T-helper 17 cell (primary cell): Measurements from ENCODE around the gene HSPB9. TPM values are rescaled to one million over a fixed set of nuclear protein-coding genes. Genes with fewer than 3 reads are reported as not detected.

ENCODE experiments used
- ATAC-seq: fragments of 150-1000 bp; cut with Tn5 transposase; 2 replicates; pipeline ENCODE4 v1.10.0; 2021; ENCODE audit warnings: mild to moderate bottlenecking, moderate library complexity
- DNase-seq, 3 donors: peaks; one replicate each; pipeline versions ENCODE4 v3.0.0 to v3.0.0-alpha.2; 2020 to 2021
- H3K9me3 ChIP-seq: one replicate; pipeline ENCODE4 v1.7.0; 2013; ENCODE audit warnings: low read length, mild to moderate bottlenecking; ENCODE audit not compliant: control insufficient read depth, poor library complexity, severe bottlenecking
- H3K27ac Mint-ChIP-seq: one replicate; pipeline ENCODE4 v1.8.0; 2022; ENCODE audit warnings: mild to moderate bottlenecking, moderate library complexity, mixed read lengths
- H3K27me3 Mint-ChIP-seq: one replicate; pipeline ENCODE4 v1.8.0; 2022; ENCODE audit warnings: mixed read lengths
- H3K36me3 Mint-ChIP-seq: one replicate; pipeline ENCODE4 v1.8.0; 2022; ENCODE audit warnings: low read depth, mixed read lengths
- H3K4me1 Mint-ChIP-seq: one replicate; pipeline ENCODE4 v1.8.0; 2022; ENCODE audit warnings: mild to moderate bottlenecking, mixed read lengths
- H3K4me3 Mint-ChIP-seq: one replicate; pipeline ENCODE4 v1.8.0; 2022; ENCODE audit warnings: mild to moderate bottlenecking, moderate library complexity, mixed read lengths
- total RNA-seq, 4 donors: library from RNA in 2 of 4; stranded (reverse) in 2 of 4; gene quantifications; one replicate each; pipeline ENCODE4 v1.2.3 and lab custom pipeline; 2022 to 2026

The HSPB9 gene
- total RNA-seq, 2 donors from 2014 or later, result not detected

DNA sequence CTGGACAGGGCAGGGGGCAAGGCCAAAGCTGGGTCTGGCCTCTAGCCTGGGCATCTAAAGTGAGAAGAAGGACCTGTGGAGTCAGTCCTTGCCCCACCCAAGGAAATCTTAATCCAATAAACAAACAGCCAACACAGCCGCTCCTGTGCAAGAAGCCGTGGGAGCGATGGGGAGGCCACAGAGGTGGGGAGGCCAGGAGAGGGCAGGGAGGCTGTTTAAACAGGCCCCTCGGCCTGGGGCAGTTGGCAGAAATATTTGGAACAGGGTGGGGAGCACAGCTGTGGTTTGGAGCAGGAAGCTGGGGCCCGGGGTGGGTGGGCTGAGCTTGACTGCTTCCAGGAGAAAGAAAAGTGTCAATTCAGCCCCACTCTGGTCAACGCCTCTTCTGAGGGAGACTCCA is 29.7 kb upstream of the HSPB9 start:
- ATAC-seq, result no peak
- peaks cover 9% of the 10 kb centered on the region for H3K4me1 Mint-ChIP-seq
- H3K4me3 Mint-ChIP-seq, result no peak overlapping the region
- H3K9me3 ChIP-seq, result no peaks in the 10 kb centered on the region
- H3K27ac Mint-ChIP-seq, result no peak overlapping the region
- DNase-seq, result no peak
- peaks cover 2% of the 10 kb centered on the region for H3K36me3 Mint-ChIP-seq
- peaks cover 23% of the 10 kb centered on the region for H3K27me3 Mint-ChIP-seq

DNA sequence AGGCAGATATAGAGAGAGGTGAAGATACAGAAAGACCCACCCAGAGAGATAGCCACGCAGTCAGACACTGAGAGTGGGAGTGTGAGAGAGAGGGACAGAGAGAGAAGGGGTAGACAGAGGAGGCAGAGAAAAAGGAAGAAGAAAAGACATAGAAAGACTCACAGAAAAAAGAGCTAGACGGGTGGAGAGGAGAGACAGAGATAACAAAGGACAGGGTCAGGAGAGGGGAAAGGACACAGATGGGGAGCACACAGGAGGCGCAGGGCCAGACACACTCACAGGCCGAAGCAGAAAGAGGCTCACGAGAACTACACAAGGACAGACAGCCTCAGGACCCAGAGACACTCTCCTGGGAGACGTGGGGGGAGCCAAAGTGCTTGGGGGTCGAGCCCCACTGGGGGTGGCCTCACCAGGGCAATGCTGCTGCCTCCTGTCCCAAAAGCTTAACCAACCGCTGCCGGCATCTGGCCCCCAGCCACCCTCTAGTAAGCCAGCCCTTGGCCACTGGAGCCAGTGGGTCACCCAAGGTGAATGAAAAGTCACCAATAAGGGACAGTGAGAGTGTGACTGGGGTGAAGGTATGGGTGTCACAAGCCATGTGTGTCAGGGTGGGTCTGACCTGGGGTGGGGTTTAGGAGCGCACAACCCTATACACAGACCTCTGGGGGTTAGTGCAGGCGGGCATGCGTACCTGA is 28.1 kb upstream of the HSPB9 start:
- Mint-ChIP-seq H3K27me3 (peaks cover 20% of the 10 kb centered on the region), H3K4me3 (no peak overlapping the region), H3K27ac (no peak overlapping the region), H3K36me3 (peaks cover 2% of the 10 kb centered on the region), H3K4me1 (peaks cover 11% of the 10 kb centered on the region)
- DNase-seq (no peak), ATAC-seq (no peak)
- H3K9me3 ChIP-seq, result no peaks in the 10 kb centered on the region

DNA sequence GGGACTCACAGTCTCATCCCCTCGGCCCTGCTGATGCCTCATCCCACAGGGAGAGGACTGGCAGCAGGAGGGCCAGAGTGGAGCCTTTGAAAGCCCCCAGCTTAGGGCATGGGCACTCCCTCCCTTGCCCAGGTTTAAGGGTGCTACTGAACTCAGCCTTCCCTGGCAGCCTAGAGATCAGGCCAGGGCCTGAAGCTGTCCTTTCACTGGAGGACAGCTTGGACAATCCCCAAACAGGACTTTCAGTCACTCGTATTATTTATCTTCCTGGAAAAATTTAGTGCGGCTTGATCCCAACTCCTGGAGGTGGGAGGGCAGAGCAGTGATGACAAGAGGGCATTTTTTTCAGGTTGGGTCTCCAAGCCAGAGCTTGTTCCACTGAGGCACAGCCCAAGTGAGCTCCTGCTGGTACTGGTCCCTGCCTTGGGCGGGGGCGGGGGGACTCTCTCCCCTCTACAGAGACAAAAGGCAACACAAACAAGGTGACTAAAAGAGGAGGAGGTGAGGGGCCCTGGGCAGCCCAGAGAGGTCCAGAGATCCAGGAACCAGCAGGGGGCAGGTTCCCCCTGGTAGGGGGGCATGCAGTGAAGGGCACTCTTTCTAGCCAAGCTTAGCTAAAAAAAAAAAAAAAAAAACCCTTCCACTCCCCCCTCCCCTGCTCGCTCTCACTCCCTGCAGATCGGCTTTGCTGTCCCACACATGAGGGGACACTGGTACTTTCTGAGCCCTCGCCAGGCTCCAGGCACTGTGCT is 26.1 kb upstream of the HSPB9 start:
- peaks cover 11% of the 10 kb centered on the region for H3K4me1 Mint-ChIP-seq
- H3K27ac Mint-ChIP-seq, result no peak overlapping the region
- no peak overlapping the region for H3K4me3 Mint-ChIP-seq
- H3K36me3 Mint-ChIP-seq, result peaks cover 2% of the 10 kb centered on the region
- ATAC-seq (no peak), DNase-seq (no peak)
- H3K9me3 ChIP-seq, result no peaks in the 10 kb centered on the region
- H3K27me3 Mint-ChIP-seq, result peaks cover 15% of the 10 kb centered on the region

DNA sequence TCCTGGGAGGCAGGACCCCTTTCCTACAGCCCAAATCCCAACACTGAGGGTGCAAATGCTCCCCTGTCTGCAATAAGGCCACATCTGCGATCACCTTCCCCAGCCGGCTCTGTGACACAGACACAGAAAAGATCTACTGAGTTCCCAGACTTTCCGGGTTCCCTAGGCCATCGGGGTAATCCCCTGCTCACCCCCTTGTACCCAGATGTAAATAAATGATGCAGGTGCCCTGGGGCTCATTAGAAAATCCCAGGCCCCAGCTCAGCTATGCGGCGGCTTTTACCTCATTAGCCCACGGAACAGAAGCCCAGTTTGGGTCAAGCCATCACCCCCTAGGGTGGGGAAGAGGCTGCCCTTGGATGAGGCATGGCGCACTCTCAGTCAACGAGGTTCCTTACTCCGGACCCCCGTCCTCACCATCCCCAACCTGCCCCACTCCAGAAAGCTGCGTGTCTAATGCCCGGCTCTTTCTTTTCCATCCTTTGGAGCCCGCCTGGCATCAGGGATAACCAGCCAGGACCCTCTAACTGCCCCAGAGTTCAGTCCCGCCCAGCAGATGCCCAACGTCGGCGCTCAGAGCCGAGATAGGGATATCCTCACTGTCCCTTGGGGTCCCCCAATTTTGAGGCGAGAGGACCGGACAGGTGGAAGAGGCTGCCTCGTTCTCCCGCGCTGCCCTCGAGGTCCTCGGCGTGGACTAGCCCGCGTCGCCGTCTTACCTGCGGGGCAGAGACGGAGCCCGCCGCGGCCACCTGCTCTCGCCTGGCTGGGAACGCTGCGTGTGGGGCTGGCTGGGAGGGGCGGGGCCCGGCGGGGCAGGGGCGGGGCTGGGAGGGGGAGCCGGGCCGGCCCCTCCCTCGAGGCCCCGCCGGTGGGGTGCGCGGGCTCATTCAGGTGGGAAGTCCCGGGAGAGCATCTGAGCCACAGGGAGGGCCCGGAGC is 24.6 kb upstream of the HSPB9 start, which contains the start of gene ZNF385C:
ZNF385C (minus strand) TSS at position 783 of the 941 bp plus-strand sequence. CDS start 35,417 bp downstream, outside the sequence.
- no peak within 1 kb of the TSS for H3K27ac Mint-ChIP-seq
- no peaks in the 10 kb centered on the region for H3K9me3 ChIP-seq

DNA sequence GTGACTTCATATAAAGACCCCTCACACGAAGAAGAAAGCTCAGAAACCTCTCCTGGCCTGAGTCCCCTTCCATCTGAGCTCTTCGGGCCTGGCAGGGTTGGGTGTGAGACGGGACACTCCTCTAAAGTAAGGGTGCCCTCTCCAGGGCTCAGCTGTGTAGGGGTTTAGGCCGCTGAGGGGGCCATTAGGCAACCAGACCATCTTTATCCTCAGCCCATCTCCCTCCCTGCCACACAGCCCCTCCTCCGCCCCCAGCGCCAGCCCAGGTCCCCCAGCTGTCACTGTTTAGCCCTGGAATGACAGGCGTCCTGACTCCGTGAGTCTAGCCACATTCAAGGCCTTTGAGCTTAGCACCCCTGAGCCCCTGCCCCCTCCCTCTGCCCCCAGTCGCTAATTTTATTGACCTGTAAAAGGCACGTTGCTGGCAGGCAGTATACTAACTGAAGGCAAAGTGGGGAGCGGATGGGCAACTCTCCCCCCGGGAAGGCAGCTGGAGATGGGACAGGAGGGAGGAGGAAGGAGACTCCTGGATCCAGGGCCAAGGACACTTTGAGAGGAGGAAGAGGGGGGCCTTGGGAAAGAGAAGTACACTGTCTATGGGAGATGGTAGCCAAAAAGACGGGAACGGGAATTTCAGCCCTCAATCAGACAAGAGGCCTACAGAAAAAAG is 23.7 kb upstream of the HSPB9 start:
- no peak overlapping the region for H3K4me3 Mint-ChIP-seq
- H3K27ac Mint-ChIP-seq, result no peak overlapping the region

More for the DNA sequence above, 24.6 kb upstream of the HSPB9 start, which contains the start of gene ZNF385C:
- peaks cover 15% of the 10 kb centered on the region for H3K27me3 Mint-ChIP-seq
- DNase-seq (peak in 2 of 3 donors; percentile 52 to 57), ATAC-seq (peak; percentile 81)
- peak within 1 kb of the TSS; percentile 71 for H3K4me3 Mint-ChIP-seq
- H3K4me1 Mint-ChIP-seq, result peaks cover 11% of the 10 kb centered on the region
- peaks cover 2% of the 10 kb centered on the region for H3K36me3 Mint-ChIP-seq

DNA sequence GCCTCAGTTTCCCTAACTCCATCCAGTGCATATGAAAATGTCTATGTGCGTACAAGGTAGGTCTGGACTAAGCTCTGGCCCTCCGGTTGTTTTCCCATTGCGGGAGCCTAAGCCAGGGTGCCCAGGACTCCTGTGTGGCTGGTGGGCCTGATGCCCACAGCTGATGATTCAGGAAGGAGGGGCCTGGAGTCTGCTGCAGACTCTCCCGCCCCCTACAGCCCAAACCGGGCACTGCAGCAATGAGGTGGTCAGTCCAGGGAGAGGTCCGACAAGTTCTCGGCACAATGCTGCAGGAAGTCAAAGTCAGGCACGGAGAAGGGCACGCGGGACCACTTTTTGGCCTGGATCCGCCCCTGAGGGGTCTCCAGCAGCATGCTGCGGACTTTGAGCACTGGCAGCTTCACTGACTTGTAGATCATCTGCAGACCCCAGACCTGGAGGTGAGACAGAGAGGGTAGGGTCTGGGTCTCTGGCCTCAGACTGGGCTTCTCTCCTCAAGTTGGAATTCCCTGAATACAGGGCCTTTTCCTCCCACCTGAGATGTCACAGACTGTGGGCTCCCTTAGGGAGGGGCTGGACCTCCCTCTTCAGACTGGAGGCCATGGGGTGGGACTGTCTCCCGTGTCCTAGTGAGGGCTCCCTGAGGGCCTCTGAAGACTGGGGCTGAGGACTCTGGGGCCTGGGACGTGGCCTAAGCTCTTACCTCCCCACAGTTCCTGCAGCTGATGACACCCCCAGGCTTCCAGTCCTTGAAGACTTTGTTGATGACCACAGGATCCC is 20.9 kb upstream of the HSPB9 start:
- H3K4me3 Mint-ChIP-seq, result no peak overlapping the region

More for the DNA sequence above, 23.7 kb upstream of the HSPB9 start:
- Mint-ChIP-seq H3K4me1 (peaks cover 11% of the 10 kb centered on the region), H3K36me3 (peaks cover 2% of the 10 kb centered on the region), H3K27me3 (peaks cover 13% of the 10 kb centered on the region)
- no peaks in the 10 kb centered on the region for H3K9me3 ChIP-seq
- DNase-seq (no peak), ATAC-seq (peak; percentile 21)

DNA sequence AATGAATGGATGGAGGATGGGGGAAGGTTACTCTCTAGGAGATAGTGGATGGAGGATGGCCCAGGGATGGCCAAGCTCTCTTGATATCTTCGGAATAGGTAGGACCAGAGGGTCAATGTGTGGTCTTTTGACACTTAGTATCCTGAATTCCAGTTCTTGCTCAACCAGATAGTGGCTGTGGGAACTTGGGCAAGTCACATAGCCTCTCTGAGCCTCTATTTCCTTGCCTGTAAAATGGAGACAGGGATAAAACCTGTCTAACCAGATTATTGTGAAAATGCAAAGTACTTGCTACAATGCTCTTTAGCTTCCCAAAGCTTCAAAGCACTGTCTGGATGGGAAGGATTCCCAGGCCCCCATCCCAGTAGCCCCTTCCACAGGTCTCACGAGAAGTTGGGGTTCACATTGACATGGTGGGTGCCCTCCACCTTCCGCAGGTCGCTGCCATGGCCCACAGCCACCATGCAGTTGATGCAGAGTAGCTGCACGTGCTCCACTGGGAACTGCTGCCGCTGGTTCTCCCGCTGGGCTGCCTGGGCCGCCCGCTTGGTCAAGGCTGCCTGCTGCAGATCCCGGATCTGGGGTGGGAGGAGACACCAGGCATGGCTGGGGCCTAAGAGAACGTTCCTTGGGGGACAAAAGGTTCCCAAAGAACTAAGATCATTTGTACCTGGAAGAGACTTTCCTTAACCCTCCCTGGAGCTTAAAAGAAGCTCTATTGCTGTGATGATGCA is 19.2 kb upstream of the HSPB9 start:
- ATAC-seq, result no peak
- no peak for DNase-seq
- no peaks in the 10 kb centered on the region for H3K9me3 ChIP-seq
- Mint-ChIP-seq H3K27me3 (no peaks in the 10 kb centered on the region), H3K4me3 (no peak overlapping the region), H3K4me1 (peaks cover 2% of the 10 kb centered on the region), H3K27ac (no peak overlapping the region), H3K36me3 (no peaks in the 10 kb centered on the region)

More for the DNA sequence above, 20.9 kb upstream of the HSPB9 start:
- H3K4me1 Mint-ChIP-seq, result peaks cover 8% of the 10 kb centered on the region
- ATAC-seq, result peak; percentile 45
- no peak overlapping the region for H3K27ac Mint-ChIP-seq
- peaks cover 1% of the 10 kb centered on the region for H3K27me3 Mint-ChIP-seq
- H3K9me3 ChIP-seq, result no peaks in the 10 kb centered on the region
- no peaks in the 10 kb centered on the region for H3K36me3 Mint-ChIP-seq
- peak; percentile 34 to 47 (median 43) for DNase-seq

DNA sequence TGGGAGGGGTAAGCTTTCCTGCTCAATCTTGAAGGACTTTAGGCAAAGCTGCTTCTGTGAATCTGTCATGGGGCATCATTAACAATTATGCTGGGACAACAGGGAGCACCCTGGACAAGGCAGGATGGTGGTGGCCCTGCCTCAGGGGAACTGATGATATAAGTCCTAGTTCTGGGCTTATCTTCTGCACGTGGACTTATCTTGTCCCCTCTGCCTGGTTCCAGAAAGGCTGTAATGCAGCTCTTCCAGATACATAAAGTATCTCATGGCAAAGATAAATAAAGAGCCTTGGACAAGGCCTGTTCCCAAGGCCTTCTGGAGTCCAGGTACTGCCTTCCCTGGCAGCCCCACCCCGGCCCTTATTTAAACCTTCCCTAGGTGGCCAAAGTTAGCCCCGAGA is 18.3 kb upstream of the HSPB9 start:
- Mint-ChIP-seq H3K27me3 (no peaks in the 10 kb centered on the region), H3K36me3 (no peaks in the 10 kb centered on the region)

DNA sequence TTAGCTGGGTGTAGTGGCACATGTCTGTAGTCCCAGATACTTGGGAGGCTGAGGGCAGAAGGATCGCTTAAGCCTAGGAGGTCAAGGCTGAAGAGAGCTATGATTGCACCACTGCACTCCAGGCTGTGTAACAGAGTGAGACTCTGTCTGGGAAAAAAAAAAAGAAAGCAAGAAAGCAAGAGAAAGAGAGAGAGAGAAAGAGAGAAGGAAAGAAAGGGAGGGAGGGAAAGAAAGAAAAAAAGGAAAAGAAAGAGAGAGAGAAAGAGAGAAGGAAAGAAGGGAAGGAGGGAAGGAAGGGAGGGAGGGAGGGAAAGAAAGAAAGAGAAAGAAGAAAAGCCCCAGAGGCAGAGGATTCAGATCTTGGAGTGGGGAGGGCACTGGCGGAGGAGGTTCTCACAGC is 16.6 kb upstream of the HSPB9 start:
- ATAC-seq (no peak), DNase-seq (no peak)
- peaks cover 4% of the 10 kb centered on the region for H3K36me3 Mint-ChIP-seq
- H3K4me3 Mint-ChIP-seq, result no peak overlapping the region
- no peaks in the 10 kb centered on the region for H3K9me3 ChIP-seq
- no peak overlapping the region for H3K27ac Mint-ChIP-seq
- peaks cover 12% of the 10 kb centered on the region for H3K4me1 Mint-ChIP-seq
- H3K27me3 Mint-ChIP-seq, result no peaks in the 10 kb centered on the region

More for the DNA sequence above, 18.3 kb upstream of the HSPB9 start:
- H3K27ac Mint-ChIP-seq, result no peak overlapping the region
- peaks cover 4% of the 10 kb centered on the region for H3K4me1 Mint-ChIP-seq
- no peak overlapping the region for H3K4me3 Mint-ChIP-seq
- H3K9me3 ChIP-seq, result no peaks in the 10 kb centered on the region
- DNase-seq (no peak), ATAC-seq (no peak)

DNA sequence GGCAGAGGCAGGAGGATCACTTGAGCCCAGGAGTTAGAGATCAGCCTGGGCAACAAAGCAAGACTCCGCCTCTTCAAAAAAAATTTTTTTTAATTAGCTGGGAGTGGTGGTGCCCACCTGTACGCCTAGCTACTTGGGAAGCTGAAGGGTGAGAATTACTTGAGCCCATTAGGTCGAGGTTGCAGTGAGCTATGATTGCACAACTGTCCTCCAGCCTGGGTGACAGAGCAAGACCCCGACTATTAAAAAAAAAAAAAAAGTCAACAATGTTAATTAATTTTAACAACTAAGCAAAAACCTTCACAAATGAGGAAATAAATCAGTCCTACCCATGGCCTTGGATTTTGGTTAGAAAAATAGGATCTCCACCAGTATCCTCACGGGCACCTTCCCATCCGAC is 15.5 kb upstream of the HSPB9 start:
- Mint-ChIP-seq H3K36me3 (peaks cover 4% of the 10 kb centered on the region), H3K4me1 (peaks cover 15% of the 10 kb centered on the region), H3K27ac (no peak overlapping the region), H3K27me3 (no peaks in the 10 kb centered on the region), H3K4me3 (peak overlapping the region; percentile 61)
- no peak for DNase-seq
- H3K9me3 ChIP-seq, result no peaks in the 10 kb centered on the region
- no peak for ATAC-seq
